ENCODE measurements around the gene MEIS1.

DNA sequence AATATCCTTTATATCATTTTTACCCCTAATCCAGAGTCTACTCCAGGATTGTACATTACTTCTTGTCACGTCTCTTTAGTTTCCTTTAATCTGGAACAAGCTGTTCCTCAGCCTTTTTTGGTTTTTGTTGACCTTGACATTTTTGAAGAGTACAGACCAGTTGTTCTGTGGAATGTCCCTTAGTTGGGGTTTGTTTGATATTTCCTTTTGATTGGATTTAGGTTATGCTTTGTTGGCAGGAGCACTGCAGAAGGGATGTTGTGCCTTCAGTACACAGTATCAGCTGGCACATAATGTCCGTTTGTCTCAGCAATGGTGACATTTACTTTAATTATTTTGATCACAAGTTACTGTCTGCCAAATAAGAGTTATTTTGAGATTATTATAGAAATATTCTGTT is 160.6 kb downstream of the MEIS1 start:
- TF ChIP-seq, protein P1, sequence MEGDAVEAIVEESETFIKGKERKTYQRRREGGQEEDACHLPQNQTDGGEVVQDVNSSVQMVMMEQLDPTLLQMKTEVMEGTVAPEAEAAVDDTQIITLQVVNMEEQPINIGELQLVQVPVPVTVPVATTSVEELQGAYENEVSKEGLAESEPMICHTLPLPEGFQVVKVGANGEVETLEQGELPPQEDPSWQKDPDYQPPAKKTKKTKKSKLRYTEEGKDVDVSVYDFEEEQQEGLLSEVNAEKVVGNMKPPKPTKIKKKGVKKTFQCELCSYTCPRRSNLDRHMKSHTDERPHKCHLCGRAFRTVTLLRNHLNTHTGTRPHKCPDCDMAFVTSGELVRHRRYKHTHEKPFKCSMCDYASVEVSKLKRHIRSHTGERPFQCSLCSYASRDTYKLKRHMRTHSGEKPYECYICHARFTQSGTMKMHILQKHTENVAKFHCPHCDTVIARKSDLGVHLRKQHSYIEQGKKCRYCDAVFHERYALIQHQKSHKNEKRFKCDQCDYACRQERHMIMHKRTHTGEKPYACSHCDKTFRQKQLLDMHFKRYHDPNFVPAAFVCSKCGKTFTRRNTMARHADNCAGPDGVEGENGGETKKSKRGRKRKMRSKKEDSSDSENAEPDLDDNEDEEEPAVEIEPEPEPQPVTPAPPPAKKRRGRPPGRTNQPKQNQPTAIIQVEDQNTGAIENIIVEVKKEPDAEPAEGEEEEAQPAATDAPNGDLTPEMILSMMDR (conservative IDR thresholded peaks at IDR 0.05 in 1 of 2, IDR thresholded peaks at IDR 0.05 in 1 of 2; ENCODE audit: low read depth in 1 of 2, low read length in 2 of 2): no peak
- no peak for TF ChIP-seq EZH2 (IDR thresholded peaks at IDR 0.05; ENCODE audit: low read length, missing control alignments)
